ENCODE results near the gene INPP5A. TPM values are rescaled to one million over a fixed set of nuclear protein-coding genes. Genes with fewer than 3 reads are reported as not detected.
"Not testable (repeated sequence)": the region's sequence is repeated elsewhere in the genome, so short reads cannot be mapped to it uniquely, and the experiment has no call there.

The INPP5A gene
- total RNA-seq, 1 donor from 2014 or later, result 29.3 TPM

DNA sequence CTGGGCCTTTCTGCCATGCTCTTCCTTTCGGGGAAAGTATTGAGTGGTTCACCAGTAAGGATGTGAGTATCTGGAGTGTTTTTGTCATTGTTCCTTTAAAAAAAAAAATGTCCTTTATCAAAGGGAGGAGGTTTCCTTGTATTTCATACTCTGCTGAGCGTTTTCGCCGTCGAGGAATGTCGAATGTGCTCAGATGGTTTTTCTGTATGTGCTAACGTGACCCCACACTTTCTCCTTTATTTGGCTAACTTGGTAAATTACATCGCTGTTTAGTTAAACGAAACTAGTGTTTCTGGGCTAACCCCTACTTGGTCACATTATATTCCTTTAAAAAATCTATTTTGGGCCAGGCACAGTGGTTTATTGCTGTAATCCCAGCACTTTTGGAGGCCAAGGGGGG, 45.9 kb downstream of the INPP5A start:
- DNase-seq, result no peak

DNA sequence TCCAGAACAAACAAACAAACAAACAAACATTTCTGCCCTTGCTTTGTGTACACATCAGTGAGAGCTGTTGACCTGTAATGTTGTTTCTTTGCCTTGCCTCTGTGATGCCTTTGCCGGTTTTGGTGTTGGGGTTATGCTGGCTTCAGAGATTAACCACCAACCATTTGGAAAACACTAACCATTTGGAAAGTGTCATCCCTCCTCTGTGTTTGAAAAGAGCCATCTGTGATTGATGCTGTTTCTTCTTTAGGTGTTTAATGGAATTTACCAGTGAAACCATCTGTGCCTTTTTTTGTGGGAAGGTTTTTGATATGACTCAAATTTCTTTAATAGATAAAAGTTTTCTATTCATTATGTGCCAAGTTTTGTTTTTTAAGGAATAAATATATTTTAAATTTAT, 46.5 kb downstream of the INPP5A start:
- DNase-seq, result no peak

DNA sequence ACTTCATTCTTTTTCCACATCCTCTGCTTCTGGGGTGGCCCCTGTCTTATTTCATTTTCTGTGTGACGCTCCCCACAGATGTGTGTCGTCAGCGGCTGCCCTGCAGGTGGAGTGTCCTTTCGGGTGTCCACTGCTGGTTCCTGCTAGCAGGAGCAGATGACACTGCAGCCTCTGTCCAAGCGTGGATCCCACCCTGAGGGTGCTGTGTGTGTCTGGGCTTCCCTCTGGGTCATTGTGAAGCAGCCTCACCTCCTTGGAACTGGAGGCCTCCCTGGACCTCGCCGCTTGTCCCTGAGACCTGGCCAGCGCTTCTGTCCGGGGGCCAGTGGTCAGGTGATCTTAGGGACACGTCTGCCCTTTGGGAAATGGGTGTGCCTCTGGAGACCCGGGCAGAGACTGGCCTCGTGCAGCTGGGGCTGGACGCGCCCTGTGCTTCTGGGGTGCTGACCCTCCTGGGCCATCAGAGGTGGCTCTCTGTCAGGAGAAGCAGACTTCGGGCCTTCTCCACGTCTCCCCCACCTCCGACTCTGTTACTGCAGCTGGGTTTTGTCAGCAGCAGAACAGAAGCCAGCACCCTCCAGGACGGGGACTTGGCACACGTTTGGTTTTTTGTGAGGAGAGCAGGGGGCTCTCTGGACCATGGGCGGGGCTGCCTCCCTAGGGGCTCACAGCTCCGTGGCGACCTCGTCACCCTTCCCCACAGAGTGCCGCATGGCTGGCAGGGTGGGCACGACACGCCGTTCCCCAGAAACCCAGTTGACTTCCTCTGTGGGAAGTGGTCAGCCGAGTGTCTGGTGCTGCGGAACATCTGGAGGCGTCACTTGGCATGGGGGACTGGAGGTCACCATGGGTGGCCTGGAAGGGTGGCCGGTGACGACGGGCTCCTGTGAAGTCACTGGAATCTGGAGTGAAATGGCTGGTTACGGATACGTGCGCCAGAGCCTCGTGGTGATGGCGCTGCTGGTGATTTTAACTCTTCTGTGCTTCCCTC, 48.4 kb downstream of the INPP5A start:
- DNase-seq, result no peak

DNA sequence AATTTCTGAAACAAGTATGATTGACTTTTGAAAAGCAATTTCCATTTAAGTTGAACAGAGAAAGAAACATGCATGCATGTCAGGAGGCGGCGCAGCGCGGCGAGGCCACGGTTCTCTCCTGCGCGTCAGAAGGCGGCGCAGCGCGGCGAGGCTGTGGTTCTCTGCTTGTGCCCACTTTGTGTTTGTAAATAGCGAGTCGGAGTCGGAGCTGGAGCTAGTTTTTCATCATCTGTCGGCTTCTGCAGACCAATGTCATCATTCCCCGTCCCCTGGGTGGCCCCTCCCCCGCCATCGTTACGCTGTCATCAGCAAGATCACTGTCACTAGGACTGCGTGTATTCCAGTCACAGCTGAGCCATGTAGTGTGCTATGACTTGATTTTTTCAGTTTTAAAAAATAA, 49.2 kb downstream of the INPP5A start:
- no peak for DNase-seq

DNA sequence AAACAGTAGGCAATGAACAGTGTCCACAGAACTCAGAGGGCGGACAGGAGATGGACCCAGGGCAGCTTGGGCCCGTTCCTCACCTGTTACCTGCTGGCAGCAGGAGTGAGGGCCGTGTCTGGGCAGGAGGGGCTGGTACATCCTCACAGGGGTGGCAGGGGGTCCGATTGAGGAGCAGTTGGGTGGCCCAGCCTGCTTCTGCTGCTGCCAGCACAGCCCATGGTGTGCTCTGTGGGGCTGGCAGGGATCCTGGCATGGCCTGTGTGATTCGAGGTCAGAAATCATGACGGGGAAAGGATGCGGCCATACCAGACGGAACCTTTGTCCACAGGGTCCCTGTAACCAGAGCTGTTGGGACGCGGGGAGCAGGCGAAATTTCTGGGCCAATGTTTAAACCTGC, 49.6 kb downstream of the INPP5A start:
- DNase-seq, result no peak

DNA sequence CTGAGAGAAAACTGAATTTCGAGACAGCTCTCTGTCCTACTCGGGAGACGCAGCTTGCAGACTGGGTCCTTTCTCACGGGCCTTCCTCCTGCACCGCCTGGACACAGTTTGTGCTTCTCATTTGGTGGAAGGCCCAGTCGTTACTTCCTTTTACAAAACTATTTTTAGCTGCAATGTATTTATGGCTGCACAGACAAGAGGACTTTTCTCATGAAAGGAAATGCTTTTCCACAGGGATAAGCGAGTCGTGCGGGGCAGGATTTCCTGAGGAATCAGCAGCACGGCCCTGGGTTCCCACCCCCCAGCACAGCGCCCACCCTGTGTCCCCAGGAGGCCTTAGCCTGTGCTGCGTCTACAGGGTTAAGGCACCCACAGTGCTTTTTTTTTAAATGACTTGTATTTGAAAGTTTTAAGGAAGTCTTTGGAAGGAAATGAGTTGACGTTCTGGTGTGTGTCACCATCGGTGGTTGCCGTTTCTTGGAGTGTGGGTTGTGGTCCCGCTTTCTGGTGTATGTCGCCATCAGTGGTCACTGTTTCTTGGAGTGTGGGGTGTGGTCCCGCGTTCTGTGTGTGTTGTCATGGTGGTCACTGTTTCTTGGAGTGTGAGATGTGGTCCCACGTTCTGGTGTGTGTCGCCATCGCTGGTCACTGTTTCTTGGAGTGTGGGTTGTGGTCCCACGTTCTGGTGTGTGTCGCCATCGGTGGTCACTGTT, 50.9 kb downstream of the INPP5A start:
- DNase-seq, result no peak

DNA sequence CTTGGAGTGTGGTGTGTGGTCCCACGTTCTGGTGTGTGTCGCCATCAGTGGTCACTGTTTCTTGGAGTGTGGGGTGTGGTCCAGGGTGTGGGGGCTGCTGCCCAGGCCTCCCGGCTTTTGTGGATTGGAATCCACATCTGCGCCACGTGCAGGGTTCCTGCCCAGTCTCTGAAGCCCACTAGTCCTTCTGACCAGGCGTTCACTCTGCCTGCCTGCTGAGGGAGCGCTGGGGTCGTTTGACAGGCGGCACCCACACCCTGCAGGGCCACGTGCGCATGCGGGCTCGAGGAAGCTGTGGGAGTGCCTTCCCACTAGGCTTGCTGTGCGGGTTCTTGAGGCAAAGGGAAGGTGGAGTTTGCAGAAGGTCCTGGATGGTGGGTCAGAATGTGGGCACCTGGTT, 51.4 kb downstream of the INPP5A start:
- DNase-seq, result no peak

DNA sequence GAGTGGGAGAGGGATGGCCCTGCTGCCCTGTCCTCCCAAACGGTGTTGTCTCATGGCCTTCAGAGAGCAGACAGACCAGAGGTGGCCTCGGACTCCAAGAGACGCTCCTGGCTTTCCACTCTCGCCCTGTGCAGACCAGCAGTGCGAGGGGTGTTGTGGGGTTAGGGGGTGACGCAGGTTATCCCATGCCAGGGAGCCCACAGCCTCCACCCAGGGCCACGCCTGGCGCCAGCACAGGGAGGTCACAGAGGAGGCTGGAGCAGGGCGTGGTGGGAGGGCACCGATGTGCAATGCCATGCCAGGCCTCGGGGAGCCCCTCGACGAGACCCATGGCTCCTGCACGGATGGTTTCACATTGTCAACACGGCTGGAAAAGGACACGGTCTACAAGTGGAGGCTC, 52.1 kb downstream of the INPP5A start:
- DNase-seq, result no peak

DNA sequence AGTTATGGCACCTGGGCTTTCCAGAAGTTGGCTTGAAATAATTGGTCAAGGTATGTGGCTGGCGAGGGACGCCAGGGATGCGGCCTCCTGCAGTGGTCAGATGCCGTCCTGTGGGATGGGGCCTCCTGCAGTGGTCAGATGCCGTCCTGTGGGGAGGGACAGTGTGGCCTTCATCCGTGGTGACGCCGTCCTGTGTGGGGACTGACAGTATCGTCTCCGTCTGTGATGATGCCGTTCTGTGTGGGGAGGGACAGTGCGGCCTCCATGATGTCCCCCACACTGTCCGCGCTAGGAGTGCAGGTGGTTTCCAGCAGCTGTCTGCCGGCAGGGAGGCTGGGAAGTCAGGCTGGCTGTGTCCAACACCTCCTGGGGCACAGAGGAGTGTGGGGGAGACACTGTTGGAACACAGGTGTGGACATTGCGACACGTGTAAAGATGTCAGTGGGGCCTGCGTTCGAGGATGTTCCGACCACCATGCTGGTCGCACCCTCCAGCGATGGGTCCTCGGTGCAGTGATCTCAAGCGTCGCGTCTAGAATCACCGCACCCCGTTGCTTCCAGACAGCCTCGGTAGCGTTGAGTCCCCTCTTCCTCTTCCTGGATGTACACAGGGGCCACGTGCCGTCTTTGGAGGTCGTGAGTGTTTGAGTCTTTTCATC, 52.6 kb downstream of the INPP5A start:
- DNase-seq, result no peak

DNA sequence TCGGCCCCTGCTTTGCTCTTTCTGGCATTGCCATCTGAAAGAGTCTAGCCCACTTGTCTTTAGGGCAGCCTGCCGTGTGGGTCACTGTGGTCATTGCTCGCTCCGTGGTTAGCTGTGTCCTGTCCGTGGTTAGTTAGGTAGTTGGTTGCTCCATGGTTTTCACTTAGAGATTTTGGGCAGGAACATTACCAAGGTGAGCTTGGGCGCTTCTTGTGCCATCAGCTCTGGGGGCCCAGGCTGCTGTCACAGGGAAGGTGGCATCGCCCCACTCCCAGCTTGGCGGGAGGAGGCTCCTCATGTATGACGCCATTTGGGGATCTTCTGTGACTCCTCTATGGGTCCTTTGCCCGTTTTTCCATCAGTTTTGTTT, 53.1 kb downstream of the INPP5A start:
- no peak for DNase-seq

DNA sequence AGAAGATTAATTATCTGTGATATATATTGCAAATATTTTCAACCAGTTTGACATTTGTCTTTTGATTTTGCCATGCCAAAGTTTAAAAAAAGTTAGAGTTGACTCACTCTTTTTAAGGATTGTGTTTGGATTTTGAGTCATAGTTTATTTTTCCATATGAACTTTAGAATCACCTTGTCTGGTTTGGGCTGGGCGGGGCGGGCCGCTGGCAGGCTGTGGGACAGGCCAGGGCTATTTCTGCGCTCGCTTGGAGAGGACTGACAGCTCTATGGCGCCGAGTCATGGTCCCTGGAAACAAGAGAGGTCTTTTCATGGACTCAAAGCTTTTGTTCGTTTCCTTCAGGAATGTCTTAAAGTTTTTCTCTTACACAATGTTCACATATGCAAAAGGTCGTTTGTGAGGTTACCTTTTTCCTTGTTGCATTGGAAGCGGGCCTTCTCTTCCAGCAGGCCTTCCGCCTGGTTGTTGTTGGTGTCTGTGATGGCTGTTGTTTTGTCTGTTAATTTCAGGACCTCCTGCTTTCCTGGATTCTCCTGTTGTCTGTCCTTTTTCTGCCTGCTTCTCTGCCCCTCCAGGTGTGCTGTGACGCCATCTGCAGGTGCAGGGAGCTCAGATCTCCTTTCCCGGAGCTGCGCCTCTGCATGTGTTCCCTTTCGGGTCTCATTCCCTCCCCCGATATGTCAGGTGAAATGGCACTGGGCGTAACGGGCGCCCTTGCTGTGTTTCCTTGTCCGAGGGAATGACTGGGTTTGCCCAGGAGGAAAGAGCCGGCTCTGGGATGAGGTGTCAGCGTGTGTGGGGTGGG, 53.8 kb downstream of the INPP5A start:
- no peak for DNase-seq

DNA sequence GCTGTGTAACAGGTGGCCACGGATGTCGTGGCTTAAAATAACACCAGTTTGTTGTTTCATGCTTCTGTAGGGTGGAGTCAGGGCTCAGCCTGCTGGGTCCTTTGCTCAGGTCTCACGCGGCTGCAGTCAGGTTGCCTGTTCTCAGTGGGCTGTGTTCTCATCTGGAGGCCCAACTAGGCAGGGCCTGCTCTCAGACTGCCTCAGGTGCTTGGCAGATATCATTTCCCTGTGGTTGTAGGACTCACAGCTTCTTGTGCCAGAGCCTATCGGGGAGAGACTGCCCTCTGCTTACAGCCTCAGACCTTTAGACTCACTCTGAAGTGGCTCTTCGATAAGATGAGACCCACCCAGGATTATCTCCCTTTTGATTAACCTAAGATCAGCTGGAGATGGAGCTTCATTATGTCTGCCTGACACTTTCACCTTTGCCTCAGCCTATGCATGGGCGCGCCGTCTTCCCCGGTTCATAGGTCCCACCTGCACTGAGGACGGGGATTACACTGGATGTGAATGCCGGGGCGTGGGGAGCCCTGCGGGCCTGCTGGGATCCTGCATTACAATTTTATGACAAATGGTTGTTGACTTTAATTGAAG, 55.3 kb downstream of the INPP5A start:
- DNase-seq, result no peak

DNA sequence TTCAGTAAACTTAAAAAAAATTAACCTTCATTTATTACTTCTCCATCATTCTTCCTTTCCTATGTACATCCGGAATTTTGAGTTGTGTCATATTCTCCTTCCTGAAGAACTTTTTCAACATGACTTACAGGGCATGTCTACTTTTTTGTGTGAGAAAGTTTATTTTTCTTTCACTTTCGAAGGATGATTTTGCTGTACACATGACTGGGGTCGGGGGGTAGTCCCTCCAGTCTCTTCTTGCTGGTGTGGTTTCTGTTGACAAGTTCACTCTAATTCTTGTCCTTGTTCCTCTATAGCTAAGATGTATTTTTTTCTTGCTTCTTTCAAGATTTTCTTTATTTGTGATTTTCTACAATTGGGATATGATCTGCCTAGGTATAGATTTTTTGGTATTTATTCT, 55.8 kb downstream of the INPP5A start:
- DNase-seq, result no peak

DNA sequence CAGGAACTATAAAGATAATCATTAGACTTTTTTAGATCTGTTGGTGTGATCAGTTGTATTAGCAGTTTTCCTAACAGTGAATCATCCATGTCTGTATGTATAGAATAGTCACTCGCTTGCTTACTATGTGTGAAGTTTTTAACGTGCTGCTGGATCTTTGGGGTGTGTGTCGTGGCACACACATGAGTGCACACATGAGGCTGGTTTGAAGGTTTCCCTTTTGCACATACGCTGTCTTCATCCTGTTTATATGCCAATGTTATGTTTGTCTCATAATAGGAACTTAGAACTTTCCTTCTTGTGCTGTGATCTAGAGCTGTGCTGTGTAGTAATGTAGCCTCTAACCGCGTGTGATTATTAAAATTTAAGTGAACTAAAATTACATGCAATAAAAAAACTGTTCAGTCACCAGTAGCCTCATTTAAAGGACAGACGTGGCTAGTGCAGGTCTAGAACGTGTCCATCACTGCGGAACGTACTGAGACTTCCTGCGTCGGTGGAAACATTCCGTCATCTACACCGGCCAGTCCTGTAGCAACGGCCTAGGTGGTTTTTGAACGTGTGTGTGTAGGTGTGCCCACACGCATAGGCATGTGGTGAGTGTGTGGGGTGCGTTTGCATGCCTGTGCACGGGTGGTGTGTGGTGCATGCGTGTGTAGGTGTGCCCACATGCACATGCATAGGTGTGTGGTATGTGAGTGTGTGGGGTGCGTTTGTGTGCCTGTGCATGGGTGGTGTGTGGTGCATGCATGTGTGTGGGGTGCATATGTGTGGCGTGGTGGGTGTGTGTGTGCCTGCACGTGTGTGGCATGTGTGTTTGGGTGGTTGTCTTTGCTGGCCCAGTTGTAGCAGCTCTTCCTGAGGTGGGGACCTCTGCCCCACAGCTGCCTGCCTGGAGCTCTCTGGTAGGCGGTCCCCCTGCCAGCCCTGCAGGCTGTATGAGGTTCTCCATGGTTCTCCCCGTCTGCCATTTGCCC, 56.6 kb downstream of the INPP5A start:
- DNase-seq, result no peak

DNA sequence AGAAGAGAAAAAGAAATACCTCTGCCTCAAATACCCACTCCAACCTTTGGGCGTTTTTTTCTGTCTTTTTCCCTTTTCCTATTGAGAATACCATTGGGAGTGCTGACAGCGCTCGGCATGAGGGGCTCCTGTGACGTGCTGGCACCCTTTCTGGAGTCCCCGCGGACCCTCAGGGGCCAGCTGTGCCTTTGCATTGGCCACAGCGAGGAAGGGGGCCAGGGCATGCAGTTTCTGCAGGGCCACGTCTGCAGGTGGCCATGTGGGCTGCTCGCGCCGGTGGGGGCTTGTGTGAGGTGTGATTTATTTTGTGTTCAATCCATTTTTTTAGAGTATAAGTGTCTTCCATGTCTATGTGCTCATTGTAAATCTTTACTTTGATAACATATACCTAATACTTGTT, 57.4 kb downstream of the INPP5A start:
- no peak for DNase-seq

DNA sequence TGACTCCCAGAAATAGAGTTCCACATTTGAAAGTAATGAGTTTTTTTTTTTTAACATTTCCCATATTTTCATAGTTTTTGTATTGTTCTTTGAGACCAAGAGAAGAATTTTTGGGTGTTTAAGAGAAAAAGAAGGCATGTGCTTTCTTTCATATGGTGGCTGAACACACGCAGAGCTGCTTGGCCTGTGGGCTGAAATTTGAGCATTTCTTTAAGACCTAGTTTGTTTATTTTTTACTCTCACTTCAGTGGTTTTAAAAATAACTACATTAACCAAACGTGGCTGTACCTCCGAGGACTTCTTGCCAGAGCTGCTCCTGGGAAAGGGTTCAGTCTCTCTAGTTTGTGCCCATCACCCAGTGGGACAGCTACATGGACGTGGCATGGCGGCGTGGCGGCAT, 58.3 kb downstream of the INPP5A start:
- DNase-seq, result no peak

DNA sequence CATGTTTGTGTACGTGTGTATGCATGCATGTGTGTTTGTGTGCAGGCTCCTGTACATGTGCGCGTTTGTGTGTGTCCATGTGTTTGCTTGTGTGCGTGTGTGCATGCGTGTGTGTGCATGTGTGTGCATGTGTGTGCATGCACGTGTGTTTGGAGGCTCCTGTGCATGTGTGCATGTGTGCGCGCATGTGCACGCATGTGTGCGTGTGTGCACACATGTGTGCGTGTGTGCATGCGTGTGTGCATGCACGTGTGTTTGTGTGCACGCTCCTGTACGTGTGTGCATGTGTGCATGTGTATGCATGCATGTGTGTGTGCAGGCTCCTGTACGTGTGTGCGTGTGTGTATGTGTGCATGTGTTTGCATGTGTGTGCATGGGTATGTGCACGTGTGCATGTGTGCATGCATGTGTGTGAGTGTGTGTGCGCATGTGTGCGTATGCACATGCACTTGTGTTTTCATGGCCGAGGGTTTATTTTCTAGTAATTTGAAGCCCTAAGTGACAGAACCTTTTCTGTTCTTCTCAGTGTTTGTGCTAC, 59.2 kb downstream of the INPP5A start:
- no peak for DNase-seq

DNA sequence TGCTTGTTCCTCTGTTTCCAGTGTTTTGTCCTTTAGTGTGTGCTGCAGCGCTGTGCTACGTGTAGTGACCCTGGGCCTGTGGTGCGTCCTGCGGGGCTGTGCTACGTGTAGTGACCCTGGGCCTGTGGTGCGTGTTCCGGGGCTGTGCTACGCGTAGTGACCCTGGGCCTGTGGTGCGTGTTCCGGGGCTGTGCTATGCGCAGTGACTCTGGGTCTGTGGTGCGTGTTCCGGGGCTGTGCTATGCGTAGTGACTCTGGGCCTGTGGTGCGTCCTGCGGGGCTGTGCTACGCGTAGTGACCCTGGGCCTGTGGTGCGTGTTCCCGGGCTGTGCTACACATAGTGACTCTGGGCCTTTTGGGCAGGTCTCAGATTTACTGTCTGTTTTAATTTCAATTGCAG, 60.1 kb downstream of the INPP5A start:
- DNase-seq, result no peak

DNA sequence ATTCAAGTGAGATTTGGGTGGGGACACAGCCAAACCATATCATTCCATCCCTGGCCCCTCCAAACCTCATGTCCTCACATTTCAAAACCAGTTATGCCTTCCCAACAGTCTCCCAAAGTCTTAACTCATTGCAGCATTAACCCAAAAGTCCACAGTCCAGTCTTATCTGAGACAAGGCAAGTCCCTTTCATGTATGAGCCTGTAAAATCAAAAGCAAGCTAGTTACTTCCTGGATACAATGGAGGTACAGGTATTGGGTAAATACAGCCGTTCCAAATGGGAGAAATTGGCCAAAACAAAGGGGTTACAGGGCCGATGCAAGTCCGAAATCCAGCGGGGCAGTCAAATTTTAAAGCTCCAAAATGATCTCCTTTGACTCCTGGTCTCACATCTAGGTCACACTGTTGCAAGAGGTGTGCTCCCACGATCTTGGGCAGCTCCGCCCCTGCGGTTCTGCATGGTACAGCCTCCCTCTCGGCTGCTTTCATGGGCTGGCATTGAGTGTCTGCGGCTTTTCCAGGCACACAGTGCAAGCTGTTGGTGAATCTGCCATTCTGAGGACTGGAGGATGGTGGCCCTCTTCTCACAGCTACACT, 61.5 kb downstream of the INPP5A start:
- not testable (repeated sequence) for DNase-seq

DNA sequence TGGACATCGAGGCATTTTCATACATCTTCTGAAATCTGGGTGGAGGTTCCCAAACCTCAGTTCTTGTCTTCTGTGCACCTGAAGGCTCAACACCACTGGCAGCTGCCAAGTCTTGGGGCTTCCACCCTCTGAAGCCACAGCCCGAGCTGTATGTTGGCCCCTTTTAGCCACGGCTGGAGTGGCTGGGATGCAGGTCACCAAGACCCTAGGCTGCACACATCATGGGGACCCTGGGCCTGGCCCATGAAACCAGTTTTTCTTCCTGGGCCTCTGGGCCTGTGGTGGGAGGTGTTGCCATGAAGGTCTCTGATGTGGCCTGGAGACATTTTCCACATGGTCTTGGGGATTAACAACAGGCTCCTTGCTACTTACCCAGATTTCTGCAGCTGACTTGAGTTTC, 62.1 kb downstream of the INPP5A start:
- no peak for DNase-seq

All from occipital lobe (tissue), 2 donors.